Dedifferentiated amniotic fluid mesenchymal stem cell (primary cell): ENCODE measurements around the gene ZCCHC7.

ENCODE experiments used
- DNase-seq: peaks from one replicate; pipeline ENCODE4 v3.0.0-alpha.2; 2016; ENCODE audit errors: extremely low spot score

The ZCCHC7 gene

DNA sequence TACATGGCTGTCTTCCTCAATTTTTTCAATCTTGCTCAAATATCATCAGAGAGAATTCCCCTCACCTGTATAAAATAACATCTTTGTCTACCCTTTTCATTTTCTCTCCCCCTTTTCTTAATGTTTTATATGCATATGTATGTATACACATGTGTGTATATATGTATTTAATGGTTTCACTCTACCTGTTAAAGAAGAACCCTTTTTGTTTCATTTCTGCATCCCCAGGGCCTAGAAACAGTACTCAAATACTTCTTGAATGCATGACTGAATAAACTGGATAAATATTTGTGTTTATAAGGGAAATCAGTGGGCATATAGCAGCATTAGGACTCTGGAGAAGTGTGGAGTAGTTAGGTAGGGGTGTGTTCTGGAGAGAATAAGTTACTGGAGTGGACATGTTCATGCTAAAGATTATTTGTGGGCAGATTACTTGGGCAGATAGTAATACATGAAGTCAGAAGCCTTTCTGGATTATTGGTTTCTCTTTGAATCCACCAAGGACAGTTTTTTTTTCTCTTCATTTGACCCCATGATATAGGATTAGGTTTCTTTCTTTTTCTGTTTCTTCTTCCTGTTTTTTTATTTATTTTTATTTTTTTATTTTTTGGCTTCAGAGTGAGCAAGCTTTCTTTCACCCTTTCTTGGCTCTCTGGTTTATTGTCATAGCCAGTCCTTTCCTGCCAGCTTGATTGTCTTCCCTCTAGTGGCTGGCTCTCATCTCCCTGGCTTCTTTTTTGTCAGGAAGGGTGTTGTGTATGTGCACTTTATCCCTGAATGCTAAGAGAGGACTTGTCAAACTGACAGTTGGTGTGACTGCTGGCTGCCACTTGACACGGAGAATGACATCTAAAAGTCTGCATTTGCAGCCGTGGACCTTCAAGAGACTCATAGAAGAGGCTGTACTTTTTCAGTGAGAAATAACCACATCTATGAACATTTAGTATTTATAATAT, 89.3 kb downstream of the ZCCHC7 start:
- no peak for DNase-seq

DNA sequence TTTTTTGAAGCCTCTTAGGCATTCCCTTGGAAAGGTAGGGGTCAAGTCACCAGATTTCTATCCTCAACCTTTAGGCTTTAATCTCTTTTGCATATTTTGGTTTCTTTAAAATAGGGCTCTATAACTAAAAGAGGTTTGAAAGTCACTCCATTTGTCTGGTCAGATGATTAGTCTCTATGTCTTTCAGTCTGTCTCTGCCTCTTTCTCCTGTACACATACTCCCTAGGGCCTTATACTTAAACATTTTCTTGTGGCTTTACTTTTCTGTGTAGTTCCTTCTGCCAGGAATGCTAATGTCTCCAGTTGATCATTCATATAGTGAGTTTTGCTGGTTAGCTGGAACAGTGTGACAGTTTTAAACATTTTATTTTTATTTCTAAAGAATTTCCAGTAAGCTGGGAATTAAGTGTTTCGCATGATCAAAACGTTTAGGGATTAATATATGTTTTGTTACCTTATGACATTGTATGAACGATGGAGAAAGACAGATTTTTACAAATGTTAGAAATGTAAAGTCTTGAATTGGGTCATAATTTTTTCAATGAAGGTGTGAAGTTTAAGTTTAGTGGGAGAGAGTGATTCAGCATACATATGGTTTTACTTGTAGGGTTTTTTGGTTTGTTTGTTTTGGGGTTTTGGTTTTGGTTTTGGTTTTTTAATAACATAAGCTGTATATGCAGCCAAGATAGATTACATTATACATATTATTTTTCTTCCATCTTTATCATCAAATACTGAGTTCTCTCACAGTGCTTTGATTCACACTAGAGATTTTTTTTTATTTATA, 90.6 kb downstream of the ZCCHC7 start:
- no peak for DNase-seq

DNA sequence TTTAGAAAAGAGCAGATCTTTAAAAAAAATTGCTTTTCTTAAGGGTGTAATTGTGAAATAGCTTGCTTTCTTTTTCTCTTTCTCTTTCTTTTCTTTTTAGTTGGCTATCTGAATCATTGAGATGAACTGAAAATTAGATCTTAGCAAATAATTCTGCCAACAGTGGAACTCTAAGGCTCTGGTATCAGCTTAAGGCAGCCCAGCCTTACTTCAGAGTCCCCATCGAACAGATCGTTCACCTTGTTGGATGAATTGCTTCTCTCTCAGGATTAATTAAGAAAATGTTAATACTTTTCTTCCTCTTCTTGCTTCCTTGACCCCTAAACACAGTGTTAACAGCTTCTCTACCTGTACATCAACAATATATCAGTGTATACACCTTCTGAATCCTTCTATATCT, 92.1 kb downstream of the ZCCHC7 start:
- DNase-seq = no peak

DNA sequence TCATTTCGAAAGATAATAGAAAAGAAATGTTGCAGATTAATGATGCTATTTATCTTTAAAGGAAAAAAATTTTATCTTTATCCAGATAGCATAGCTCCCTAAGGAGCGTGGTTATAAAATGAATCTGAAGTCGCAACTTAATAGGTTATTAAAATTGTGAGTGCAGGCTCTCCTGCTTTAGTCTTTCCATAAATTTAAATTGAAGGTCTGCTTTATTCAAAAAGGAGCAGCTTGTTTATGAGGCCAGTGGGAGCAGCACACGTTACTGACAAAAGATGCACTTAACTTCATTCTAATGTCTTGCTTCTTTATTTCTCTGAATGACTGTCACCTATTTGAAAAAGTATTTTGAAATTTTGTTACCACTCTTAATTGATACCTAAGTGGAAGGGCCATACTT, 95.0 kb downstream of the ZCCHC7 start:
- no peak for DNase-seq

DNA sequence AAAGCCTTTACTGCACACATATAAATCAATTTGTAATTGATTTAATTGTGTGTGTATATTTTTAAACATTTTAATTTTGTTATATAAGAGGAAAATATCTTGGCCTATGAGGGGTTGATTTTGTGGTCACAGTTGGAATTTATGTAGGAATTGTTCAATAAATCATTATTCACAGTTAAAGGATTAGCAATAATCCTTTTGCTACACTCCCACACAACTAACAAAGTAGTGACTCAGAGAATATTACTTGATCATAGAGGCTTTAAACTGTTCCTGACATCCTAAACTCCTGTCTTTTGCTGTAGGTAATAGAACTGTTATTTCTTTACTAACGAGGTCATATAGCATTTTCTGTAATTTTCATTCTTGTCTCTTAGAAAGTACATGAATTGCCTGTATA, 95.5 kb downstream of the ZCCHC7 start:
- DNase-seq = no peak

DNA sequence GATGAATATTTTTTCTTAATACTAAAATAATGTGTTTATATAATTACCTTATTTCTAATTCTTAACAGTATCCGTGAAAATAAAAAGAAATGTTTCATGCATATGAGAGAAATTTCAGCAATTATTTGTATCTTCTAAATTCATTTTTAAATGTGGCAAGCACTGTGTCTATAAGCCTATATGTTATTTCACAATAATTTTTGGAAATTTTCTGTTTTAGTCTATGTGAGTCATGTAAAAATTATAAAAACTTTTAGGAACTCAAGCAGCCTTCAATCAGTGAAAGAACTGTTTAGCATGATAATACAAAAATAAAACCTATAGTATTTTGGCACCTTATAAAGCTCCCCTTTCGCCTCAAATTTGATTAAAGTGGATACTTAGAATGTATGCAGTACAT, 96.8 kb downstream of the ZCCHC7 start:
- DNase-seq = no peak

DNA sequence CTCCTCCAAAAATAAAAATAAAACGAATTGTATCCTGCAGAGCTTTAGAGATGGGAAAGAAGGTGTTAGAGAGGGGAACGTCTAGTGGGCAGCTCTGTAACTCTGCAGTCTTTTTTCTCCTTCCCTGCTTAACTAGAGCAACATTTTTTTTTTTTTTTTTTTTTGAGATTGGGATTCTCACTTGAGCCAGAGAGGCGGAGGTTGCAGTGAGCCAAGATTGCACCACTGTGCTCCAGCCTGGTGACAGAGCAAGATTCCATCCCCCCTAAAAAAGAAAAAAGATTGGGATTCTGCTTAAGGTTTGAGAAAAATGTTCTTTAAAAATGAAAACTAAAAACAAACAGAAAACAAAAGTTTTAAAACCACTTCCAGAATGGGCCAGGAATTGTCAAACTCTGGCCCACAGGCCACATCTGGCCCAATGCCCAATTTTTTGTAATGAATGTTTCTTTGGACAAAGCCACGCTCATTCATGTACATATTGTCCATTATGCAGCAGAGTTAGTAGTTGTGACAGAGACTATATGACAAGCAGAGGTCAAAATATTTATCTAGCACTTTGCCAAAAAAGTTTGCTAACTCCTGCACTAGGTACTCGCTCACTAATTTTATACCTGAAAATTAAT, 98.5 kb downstream of the ZCCHC7 start:
- DNase-seq = no peak

DNA sequence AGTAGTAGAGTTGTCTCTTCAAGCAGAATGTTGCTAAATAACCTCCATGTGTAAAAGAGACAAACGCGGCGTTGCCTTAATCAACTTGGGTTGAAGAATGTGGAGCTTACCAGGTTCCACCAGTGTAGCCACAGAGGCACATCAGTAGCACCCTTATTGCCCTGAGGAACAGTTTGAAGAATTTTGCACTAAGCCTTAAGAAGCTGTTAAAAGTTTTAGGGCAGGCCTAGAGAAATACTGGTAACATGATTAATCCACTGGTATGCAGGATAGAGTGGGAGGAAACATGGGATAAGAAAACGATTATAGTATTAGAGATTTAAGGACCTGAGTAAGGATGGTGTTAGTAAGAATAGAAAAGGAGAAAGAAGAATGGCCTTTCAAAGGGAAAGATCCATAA, 100.6 kb downstream of the ZCCHC7 start:
- DNase-seq = no peak

DNA sequence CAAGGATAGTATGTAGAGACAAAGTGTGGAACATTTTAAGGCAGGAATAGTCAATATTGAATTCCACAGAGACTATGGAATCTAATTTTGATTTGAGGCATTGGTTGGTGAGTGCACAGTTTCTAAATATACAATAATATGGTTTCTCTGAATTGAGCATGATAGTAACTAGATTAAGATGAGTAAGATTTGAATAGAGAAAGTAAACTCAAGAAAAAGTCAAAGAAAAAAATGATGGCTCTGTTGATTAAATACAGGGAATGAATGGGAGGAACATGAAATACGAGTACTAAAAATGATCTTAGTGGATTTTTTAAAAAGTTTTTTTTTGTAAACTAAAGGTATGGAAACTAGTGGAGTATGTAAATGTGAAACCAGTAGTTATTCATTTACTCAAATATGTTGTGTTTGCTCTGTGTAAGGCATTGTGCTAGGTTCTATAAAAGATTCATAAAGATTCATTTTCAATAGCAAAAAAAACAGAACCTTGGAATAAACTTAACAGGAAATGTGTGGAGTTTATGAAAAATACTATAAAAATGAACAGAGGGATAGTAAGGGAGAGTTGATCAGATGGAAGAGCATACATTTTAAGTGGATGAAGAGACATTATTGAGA, 101.2 kb downstream of the ZCCHC7 start:
- no peak for DNase-seq

DNA sequence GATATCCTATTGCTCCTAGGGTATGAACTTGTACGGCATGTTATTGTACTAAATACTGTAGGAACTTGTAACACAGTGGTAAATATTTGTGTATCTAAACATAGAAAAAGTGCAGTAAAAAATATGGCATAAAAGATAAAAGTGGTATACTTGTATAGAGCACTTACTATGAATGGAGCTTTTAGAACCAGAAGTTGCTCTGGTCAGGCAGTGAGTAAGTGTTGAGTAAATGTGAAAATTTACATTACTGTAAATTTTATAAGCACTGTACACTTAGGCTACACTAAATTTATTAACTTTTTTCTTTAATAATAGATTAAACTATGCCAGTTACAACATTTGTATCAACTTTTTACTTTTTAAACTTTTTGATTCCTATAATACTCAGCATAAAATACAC, 109.1 kb downstream of the ZCCHC7 start:
- no peak for DNase-seq

DNA sequence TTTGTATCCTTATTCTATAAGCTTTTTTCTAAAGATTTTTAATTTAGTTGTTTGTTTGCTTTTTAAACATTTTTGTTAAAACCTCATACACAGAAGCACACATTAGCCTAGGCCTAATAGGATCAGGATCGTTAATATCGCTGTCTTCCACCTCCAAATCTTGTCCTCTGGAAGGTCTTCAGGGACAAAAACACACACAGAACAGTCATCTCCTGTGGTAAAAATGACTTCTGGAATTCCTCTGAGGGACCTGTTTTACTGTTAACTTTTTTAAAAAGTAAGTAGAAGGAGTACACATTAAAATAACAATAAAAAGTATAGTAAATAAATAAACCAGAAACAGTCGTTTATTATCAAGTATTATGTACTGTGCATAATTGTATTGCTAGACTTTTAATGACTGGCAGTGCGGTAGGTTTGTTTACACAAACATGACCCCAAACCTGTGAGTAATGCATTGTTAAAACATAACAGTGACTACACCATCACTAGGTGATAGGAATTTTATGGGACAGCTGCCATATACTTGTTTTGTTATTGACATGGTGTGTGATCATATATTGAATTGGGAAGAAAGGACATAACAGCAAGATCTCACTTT, 109.6 kb downstream of the ZCCHC7 start:
- DNase-seq = no peak

DNA sequence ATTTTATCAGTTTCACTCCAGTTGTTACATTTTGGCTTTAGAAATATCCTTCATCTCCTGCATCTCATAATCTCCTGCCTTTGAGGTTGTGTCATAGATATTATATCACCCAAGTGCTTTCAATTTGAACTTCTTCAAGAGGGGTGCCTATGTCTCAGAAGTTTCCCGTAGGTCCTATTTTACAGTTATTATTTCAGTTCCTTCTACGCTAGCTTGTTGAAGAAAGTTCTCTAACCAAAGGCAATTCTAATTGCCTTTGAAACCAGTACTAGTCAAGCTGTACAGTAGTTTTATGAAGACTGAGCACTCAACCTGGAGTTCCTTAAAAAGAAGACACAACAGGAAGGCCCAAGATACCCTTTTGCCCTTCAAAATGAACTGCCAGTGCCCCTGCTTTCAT, 116.4 kb downstream of the ZCCHC7 start:
- no peak for DNase-seq

DNA sequence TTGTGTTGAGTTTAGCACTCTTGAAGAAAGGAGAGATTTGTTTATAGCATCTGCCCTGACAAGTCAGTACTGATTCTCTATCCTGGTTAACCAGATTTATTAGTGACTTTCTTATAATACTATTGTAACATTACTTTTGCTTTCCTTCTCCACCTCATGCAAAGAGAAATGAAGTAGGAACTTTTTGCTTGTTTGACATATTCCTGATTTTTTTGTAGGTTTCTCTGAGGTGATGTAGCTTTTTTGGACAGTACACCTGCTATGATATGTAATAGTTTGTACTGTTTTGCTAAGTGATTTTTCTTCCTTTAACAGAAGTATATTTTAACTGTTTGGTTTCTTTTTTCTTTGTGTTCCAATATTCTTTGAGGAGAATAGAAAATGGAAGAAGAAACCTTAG, 117.7 kb downstream of the ZCCHC7 start:
- no peak for DNase-seq

DNA sequence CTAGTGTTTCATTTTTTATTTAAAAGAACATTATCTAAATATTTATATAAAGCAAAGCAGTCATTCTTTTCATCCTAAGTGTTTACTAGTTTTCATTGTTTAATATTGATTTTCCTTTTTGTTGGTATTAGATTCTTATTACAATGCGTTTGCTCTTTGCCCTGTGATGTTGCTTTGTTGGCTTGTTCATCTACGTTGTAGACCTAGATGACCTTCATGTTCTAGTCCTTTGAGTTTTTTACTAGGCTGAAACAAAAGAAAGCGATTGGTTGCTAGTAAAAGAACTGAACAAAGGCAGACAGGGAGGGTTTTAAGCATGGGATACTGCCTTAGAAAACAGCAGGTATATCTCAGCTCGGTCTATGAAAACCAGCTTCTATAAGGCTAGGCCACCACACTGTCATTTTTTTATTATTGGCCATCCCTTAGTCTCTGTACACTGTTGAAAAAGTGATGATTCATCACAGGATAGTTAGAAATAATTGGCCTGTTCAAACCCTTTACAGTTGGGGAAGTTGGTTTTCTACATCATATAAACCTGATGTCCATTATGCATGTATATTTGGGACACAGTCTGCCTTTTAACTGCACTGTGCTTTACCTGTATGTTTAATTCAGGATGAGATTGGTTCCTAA, 119.0 kb downstream of the ZCCHC7 start:
- no peak for DNase-seq

DNA sequence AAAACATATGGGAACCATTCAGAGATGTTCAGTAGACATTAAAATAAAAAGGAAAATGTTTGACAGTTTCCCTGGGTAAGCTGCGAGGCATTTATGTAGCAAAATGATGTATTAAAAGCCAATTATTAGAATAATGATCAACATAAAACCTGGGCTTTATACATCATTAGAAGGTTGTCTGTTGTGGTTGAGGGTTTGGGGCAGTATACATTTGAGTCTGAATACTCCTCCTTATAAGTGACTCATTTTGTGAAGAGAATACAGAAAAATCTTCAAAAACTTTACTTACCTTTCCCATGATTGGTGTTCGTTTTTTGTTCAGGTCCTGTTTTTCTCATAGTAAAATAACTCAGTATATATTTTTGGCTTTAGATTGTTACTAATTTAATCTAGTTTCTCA, 119.5 kb downstream of the ZCCHC7 start:
- DNase-seq = no peak

DNA sequence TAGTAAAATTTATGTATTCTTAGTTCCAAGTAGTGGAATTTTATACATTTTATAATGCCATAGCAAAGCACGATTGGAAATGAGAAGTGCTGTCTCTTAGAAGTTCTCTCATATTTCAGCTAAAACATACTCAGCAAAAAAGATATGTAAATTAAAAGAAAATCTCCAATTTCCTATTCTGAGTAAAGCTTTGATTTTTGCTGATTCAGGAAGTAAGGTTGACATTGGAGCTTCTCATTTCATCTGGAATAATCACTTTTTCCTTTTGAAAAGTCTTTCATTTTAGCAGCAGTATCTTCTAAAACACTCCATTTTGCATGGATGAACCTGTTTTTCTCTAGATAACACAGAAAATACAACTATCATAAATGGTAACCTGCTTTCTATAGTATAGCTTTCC, 121.0 kb downstream of the ZCCHC7 start:
- DNase-seq = no peak

DNA sequence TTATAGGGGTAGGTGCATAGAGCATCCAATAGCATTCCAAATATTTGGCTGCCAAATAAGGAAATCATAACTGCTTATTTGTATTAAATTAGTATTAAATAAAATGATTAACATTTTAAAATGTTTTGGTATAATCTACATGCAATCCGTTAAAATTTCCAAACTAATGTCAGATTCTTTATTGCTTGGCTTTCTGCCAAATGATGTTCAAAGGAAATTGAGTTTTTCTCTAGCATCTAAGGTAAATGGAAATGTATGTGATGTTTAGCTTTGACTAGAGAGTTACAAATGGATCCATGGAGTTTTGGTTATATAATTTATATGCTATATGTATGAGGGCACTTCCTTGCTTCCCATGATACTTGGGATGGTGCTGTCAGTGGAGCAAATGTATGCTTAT, 121.7 kb downstream of the ZCCHC7 start:
- DNase-seq = no peak

DNA sequence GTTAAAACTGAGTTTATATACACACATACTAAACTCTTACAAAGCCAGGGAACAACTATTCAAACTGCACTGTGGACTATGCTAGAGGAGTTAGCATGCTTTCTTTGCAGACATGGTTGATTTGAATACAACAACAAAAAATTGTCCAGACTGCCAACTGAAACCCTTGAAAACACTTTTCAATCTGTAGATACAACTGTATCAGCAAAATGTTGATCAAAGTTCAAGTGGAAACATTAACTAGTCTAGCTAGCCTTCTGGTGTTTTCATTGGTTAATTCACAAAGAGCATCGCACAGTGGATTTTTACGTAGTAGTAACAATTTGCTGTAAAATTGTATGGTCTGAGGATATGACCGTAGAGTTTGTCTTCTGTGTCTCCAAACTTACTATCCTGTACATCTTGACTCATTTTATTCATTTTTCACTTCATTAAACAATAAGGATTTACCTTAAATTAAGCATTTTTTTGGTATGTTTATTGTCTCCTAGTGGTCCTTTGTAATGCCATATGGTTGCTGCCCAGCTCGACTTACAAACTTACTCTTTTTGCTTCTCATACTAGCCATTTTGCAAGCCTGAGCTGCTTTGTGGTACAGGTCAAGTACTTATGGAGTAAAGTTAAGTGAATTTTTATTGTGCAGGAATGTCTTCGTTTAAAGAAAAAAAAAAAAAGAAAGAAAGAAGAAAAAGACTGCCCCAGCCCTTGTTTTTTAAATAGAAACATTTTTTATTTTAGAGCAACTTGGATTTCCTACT, 123.4 kb downstream of the ZCCHC7 start:
- DNase-seq = no peak

DNA sequence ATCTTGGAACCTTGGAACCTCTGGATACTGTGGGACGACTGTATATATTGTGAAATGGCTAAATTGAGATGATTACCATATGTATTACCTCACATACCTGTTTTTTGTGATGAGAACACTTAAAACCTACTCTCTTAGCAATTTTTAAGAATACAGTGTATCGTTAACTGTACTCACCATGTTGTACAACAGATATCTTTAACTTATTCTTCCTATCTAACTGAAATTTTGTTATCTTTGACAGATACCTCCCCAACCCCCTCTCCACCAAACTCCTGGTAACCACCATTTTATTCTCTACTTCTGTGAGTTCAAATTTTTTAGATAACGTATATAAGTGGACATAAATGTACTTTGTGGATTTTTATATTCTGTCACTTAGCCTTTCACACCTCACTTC, 126.5 kb downstream of the ZCCHC7 start:
- DNase-seq = no peak

DNA sequence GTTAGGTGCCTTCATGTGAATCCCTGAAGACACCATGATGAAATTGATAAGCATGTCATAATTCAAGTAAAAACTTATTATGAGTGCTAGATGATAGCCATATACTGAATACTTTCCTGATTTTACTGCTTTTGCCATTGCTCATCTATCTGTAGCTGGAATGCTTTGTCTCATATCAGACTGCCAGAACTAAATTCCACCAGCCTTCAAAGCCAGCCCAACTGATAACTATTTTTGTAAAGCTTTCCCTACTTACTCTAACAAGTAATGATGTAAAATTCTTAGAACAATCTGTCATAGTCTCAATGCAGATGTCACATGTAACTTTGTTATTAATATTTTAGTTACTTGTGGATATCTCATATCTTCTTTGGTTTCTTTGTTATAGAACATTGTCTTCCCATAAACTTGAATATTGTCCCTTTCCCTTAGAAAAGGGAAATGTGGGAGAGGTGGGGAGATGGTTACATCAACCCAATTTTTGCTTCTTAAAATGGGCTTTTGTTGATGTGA, 128.3 kb downstream of the ZCCHC7 start:
- no peak for DNase-seq
